ENCODE results near the gene LLGL2.

DNA sequence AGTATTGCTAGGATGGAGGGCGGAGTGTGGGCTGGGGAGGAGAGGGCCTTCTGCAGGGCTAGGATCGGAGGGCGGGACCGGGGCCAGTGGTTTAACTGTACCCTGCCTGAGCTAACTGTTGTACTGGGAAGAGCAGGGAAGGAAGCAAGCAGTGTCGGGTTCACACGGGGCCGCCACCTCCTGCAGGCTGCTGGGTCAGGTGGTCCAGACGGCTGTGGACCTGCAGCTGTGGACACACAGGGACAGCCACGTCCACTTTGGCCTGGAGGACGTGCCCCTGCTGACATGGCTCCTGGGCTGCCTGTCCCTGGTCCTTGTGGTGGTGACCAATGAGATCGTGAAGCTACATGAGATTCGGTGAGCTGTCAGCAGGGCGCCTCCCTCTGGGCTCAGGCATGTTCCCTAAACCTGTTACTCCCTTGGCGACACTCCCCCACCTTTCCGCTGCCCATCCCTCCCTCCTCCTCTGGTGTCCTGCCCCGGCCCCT, 26.7 kb upstream of the LLGL2 start:
- TF ChIP-seq CTCF (IDR thresholded peaks at IDR 0.05; ENCODE audit: low read depth, low read length), result no peak
- TF ChIP-seq EZH2phosphoT487 (IDR thresholded peaks at IDR 0.05; ENCODE audit: low read depth), result no peak

All from OCI-LY3 (cell line).